Stimulated activated CD8-positive, alpha-beta memory T cell treated with anti-CD3 and anti-CD28 coated beads, Interleukin-4, amount 100 ng/mL, for 48 hours (primary cell): ENCODE results near the gene PLIN5.
"Not testable (repeated sequence)": the region's sequence is repeated elsewhere in the genome, so short reads cannot be mapped to it uniquely, and the experiment has no call there.

Source experiments
- DNase-seq: peaks from one replicate; pipeline ENCODE4 v3.0.0-alpha.2; 2020

Gene PLIN5

GRCh38 chr19:4542896-4543841, 8.1 kb upstream of the PLIN5 start:
- DNase-seq: no peak

- not testable (repeated sequence) for DNase-seq
Measured at GRCh38 chr19:4541806-4542145, 6.8 kb upstream of the PLIN5 start.

GRCh38 chr19:4541114-4541805, 6.2 kb upstream of the PLIN5 start:
- no peak for DNase-seq

- DNase-seq: peak; percentile 33
Measured at GRCh38 chr19:4539693-4540581, 4.9 kb upstream of the PLIN5 start, which contains the start of gene LRG1. LRG1 (minus strand) TSS chr19:4540036; CDS start chr19:4540013, 23 bp downstream.

- no peak for DNase-seq
Measured at GRCh38 chr19:4539169-4539692, 4.2 kb upstream of the PLIN5 start.

GRCh38 chr19:4538601-4538954, 3.6 kb upstream of the PLIN5 start:
- DNase-seq: no peak

- DNase-seq: no peak
Measured at GRCh38 chr19:4537953-4538600, 3.1 kb upstream of the PLIN5 start.

- DNase-seq: no peak
Measured at GRCh38 chr19:4536798-4537197, 1.8 kb upstream of the PLIN5 start.

- DNase-seq: no peak
Measured at GRCh38 chr19:4533835-4534424, 1.1 kb downstream of the PLIN5 start.

- DNase-seq: no peak
Measured at GRCh38 chr19:4533334-4533733, 1.7 kb downstream of the PLIN5 start.

- no peak for DNase-seq
Measured at GRCh38 chr19:4531562-4532165, 3.4 kb downstream of the PLIN5 start.

- DNase-seq: no peak
Measured at GRCh38 chr19:4529924-4530522, 5.0 kb downstream of the PLIN5 start.

- no peak for DNase-seq
Measured at GRCh38 chr19:4528843-4529242, 6.2 kb downstream of the PLIN5 start.

- DNase-seq: not testable (repeated sequence)
Measured at GRCh38 chr19:4527377-4527776, 7.6 kb downstream of the PLIN5 start.

- no peak for DNase-seq
Measured at GRCh38 chr19:4525563-4526002, 9.4 kb downstream of the PLIN5 start.

- peak; percentile 88 for DNase-seq
Measured at GRCh38 chr19:4524808-4525562, 10.0 kb downstream of the PLIN5 start.

GRCh38 chr19:4523306-4524110, 11.5 kb downstream of the PLIN5 start:
- peak; percentile 66 for DNase-seq

- no peak for DNase-seq
Measured at GRCh38 chr19:4522291-4523002, 12.6 kb downstream of the PLIN5 start.

GRCh38 chr19:4521888-4522242, 13.2 kb downstream of the PLIN5 start:
- no peak for DNase-seq
